ENCODE measurements around the gene CYTH1.

- TF ChIP-seq CTCF (IDR thresholded peaks at IDR 0.05) (no peak), EZH2 (IDR thresholded peaks at IDR 0.05; ENCODE audit: borderline replicate concordance, insufficient read depth, low read depth, low read length, poor library complexity, severe bottlenecking) (no peak)
Observed at GRCh38 chr17:78726513-78726912, 55.6 kb downstream of the CYTH1 start.

Measured in B cell (primary cell).